ENCODE measurements around the gene TRABD2B. TPM values are rescaled to one million over a fixed set of nuclear protein-coding genes. Genes with fewer than 3 reads are reported as not detected.

TRABD2B gene
- polyA plus RNA-seq, 1 donor from 2014 or later, result not detected

DNA sequence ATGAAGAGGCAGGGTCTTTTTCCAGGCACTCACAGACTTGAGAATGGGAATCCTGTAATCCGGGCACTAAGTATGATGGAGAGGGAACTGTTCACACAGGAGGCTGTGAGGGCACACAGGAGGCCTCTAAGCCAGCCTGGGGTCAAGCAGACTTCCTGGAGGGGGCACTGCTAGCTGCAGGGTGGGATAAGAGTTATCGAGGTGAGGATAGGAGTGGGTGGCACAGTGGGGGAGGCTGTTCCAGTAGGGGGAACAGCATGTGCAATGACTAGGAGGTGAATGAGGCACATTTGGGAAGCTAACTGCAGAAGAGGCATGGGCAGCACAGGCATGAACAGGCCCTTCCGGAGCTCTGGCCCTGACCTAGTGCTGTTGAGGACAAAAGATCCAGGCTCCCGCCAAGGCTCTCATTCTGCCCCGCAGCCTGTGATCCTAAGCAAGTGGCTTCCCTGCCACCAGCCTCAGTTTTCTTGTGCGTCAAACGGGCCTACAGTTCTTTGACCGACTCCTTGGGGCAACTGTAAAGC lies 216.7 kb downstream of the TRABD2B start:
- Mint-ChIP-seq H3K4me1 (no peaks in the 10 kb centered on the region), H3K9me3 (no peaks in the 10 kb centered on the region), H3K4me3 (no peak overlapping the region), H3K36me3 (no peaks in the 10 kb centered on the region), H3K27ac (no peak overlapping the region), H3K27me3 (peaks cover 12% of the 10 kb centered on the region)

- no peaks in the 10 kb centered on the region for H3K4me1 Mint-ChIP-seq
- no peaks in the 10 kb centered on the region for H3K9me3 Mint-ChIP-seq
- no peak overlapping the region for H3K4me3 Mint-ChIP-seq
- H3K27me3 Mint-ChIP-seq, result peaks cover 12% of the 10 kb centered on the region
- no peaks in the 10 kb centered on the region for H3K36me3 Mint-ChIP-seq
- peak overlapping the region in 1 of 3 donors; percentile 29 for H3K27ac Mint-ChIP-seq
Measured at GRCh38 chr1:47779613-47780012, 217.6 kb downstream of the TRABD2B start.

- Mint-ChIP-seq H3K4me1 (no peaks in the 10 kb centered on the region), H3K36me3 (no peaks in the 10 kb centered on the region), H3K4me3 (peak overlapping the region in 1 of 4 donors; percentile 36), H3K27ac (no peak overlapping the region), H3K27me3 (peaks cover 12% of the 10 kb centered on the region), H3K9me3 (no peaks in the 10 kb centered on the region)
Measured at GRCh38 chr1:47778280-47778679, 218.9 kb downstream of the TRABD2B start.

DNA sequence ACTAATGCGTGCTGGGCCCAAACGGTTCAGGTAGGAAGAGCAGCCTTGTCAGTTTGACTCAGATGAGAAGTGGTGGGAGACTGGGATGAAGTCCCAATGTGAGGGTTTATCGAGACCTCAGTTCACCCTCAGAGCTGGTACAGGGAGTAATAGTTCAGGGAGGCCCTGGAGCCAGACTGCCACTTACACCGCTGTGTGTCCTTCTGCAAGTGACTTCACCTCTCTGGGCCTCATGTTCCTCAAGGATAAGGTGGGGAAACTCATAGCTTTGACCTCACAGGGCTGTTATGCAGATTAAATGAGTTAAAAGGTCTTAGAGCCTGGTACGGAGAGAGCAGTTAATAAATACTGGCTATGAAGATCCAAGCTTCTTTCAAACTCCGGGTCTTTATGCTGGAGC lies 219.9 kb downstream of the TRABD2B start:
- Mint-ChIP-seq H3K4me3 (no peak overlapping the region), H3K27me3 (peaks cover 12% of the 10 kb centered on the region), H3K4me1 (no peaks in the 10 kb centered on the region), H3K36me3 (no peaks in the 10 kb centered on the region), H3K27ac (no peak overlapping the region), H3K9me3 (no peaks in the 10 kb centered on the region)

- Mint-ChIP-seq H3K27ac (no peak overlapping the region), H3K4me1 (no peaks in the 10 kb centered on the region), H3K9me3 (no peaks in the 10 kb centered on the region), H3K36me3 (no peaks in the 10 kb centered on the region), H3K27me3 (peaks cover 6% of the 10 kb centered on the region), H3K4me3 (no peak overlapping the region)
Measured at GRCh38 chr1:47776667-47777131, 220.5 kb downstream of the TRABD2B start.

DNA sequence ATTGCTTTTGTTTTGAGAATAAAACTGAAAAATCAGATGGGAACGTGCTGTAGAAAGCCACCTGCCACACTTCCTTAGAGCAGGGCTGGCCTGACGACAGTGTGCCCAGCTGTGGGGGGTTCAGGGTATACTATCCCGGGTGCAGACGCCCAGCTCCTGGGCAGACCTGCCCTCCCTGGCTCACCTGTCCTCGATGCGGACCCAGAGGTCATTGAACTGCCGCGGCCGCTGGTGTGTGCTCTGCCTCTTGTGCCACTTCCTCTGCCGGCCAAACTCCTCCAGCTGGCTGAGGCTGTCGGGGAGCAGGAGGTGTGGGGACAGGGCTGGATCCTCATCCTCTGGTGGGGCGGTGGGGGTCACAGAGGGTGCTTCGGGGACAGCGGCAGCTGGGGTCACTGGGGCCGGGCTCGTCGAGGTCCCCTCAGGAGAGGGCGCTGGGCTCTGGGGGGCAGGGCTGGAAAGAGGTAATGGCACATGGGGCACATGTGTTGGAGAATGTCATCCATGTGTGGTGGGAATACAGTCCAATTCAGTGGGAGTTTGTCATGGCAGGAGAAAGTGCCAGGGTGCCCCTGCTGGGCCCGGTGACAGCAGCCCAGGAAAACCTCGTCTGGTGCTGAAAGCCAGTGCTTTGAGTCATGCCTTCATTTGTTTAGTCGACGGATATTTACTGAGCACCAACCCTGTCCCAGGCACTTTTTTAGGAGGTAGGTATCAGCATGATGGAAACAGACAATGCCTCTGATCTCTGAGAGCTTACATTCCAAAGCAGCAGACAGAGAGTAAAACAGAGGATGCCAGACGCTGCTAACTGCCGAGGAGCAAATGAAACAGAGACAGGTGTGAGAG lies 222.0 kb downstream of the TRABD2B start:
- Mint-ChIP-seq H3K27ac (no peak overlapping the region), H3K9me3 (no peaks in the 10 kb centered on the region), H3K4me1 (no peaks in the 10 kb centered on the region), H3K27me3 (peaks cover 8% of the 10 kb centered on the region), H3K4me3 (no peak overlapping the region), H3K36me3 (no peaks in the 10 kb centered on the region)

DNA sequence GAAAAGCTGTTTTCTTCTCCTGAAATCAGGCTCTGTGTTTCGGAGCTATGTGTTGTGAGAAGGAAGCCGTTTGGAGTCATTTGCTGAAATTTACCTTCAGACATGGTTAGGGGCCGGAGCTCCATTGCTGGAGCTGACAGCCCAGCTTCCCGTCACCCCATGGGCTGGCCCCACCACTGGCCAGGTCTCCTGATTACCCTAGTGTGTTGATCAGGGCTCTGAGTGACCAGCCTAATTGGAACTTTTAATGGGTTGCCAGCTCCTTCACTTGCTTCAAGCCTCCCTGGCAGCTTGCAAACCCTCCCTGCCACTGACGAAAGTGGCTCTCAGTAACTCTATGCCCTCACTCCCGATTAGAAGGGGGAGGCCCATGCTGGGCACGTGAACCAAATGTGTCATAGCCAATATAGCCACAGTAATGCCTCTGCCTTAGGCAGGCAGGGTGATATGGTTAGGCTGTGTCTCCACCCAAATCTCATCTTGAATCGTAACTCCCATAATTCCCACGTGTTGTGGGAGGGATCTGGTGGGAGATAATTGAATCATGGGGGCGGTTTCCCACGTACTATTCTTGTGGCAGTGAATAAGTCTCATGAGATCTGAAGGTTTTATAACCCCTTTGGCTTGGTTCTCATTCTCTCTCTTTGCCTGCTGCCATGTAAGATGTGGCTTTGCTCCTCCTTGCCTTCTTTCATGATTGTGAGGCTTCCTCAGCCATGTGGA lies 224.1 kb downstream of the TRABD2B start:
- Mint-ChIP-seq H3K9me3 (no peaks in the 10 kb centered on the region), H3K27ac (no peak overlapping the region), H3K4me3 (no peak overlapping the region), H3K4me1 (no peaks in the 10 kb centered on the region), H3K27me3 (peaks cover 8% of the 10 kb centered on the region), H3K36me3 (no peaks in the 10 kb centered on the region)

DNA sequence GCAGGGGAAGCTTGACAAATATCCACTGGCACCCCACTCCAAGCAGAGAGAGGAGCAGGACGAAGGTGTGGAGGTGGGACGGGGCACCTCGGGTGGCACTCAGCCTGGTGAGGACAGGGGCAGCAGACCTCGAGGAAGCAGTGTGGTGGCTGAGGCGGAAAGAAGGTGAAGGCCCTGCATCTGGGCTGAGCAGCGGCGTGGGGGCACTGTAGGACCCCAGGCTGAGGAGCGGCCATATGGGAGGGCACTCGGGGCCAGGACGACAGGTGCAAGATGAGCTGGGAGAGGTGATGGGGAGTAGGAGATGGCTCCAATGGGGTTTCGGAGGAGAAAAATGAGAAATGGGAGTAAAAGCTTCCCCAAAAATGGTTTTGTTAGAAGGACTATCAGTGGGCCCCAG lies 224.9 kb downstream of the TRABD2B start:
- Mint-ChIP-seq H3K9me3 (no peaks in the 10 kb centered on the region), H3K36me3 (no peaks in the 10 kb centered on the region), H3K4me3 (no peak overlapping the region), H3K27me3 (peaks cover 5% of the 10 kb centered on the region), H3K27ac (no peak overlapping the region), H3K4me1 (no peaks in the 10 kb centered on the region)

- H3K4me3 Mint-ChIP-seq, result peak overlapping the region in 1 of 4 donors; percentile 49
- no peak overlapping the region for H3K27ac Mint-ChIP-seq
- H3K9me3 Mint-ChIP-seq, result no peaks in the 10 kb centered on the region
- no peaks in the 10 kb centered on the region for H3K4me1 Mint-ChIP-seq
- peaks cover 1% of the 10 kb centered on the region for H3K36me3 Mint-ChIP-seq
- peaks cover 3% of the 10 kb centered on the region for H3K27me3 Mint-ChIP-seq
Measured at GRCh38 chr1:47771751-47772150, 225.4 kb downstream of the TRABD2B start.

DNA sequence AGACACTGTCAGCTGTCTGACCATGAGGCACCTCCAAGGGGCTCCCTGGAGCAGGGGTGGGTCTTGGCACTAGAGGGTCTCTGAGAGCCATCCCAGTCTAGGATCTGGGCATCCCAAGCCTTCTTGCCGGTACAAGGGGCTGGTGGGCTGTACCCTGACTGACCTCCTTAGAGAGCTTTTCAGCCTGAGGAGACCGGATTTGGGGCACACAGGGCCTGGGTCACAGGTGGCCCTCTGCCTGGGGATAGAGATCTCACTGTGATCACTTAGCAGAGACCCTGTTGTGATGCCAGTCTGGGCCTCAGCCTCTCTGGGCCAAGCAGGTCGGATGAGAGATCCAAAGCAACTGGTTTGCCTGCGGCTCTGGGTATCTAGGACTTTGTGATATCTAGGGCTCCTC lies 227.2 kb downstream of the TRABD2B start:
- peaks cover 1% of the 10 kb centered on the region for H3K36me3 Mint-ChIP-seq
- H3K9me3 Mint-ChIP-seq, result no peaks in the 10 kb centered on the region
- H3K27me3 Mint-ChIP-seq, result peaks cover 5% of the 10 kb centered on the region
- H3K27ac Mint-ChIP-seq, result no peak overlapping the region
- H3K4me3 Mint-ChIP-seq, result no peak overlapping the region
- no peaks in the 10 kb centered on the region for H3K4me1 Mint-ChIP-seq

DNA sequence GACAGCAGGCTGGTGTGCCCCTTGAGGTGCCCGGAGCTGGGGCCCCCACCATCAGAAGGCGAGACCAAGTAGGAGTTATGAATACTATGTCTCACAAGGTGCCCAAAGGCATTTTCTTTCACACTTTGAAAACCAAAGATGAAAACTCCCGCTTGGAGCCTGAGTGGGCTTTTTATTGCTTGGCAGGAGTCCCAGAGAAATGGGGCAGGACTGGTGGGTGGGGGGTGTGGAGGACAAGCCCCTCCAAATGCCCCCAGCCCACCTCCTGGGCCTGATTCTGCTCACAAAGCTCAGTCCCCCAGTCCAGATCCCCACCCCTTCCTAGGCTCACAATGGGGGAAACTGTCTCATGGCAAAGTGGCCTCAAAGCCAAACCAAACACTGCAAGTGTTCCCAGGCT lies 227.9 kb downstream of the TRABD2B start:
- peaks cover 1% of the 10 kb centered on the region for H3K36me3 Mint-ChIP-seq
- no peak overlapping the region for H3K27ac Mint-ChIP-seq
- no peak overlapping the region for H3K4me3 Mint-ChIP-seq
- no peaks in the 10 kb centered on the region for H3K9me3 Mint-ChIP-seq
- H3K4me1 Mint-ChIP-seq, result no peaks in the 10 kb centered on the region
- H3K27me3 Mint-ChIP-seq, result peaks cover 5% of the 10 kb centered on the region

GRCh38 chr1:47767741-47768100 lies 229.5 kb downstream of the TRABD2B start:
- H3K4me1 Mint-ChIP-seq, result no peaks in the 10 kb centered on the region
- no peak overlapping the region for H3K27ac Mint-ChIP-seq
- no peaks in the 10 kb centered on the region for H3K9me3 Mint-ChIP-seq
- H3K27me3 Mint-ChIP-seq, result peaks cover 5% of the 10 kb centered on the region
- H3K36me3 Mint-ChIP-seq, result peaks cover 1% of the 10 kb centered on the region
- no peak overlapping the region for H3K4me3 Mint-ChIP-seq

DNA sequence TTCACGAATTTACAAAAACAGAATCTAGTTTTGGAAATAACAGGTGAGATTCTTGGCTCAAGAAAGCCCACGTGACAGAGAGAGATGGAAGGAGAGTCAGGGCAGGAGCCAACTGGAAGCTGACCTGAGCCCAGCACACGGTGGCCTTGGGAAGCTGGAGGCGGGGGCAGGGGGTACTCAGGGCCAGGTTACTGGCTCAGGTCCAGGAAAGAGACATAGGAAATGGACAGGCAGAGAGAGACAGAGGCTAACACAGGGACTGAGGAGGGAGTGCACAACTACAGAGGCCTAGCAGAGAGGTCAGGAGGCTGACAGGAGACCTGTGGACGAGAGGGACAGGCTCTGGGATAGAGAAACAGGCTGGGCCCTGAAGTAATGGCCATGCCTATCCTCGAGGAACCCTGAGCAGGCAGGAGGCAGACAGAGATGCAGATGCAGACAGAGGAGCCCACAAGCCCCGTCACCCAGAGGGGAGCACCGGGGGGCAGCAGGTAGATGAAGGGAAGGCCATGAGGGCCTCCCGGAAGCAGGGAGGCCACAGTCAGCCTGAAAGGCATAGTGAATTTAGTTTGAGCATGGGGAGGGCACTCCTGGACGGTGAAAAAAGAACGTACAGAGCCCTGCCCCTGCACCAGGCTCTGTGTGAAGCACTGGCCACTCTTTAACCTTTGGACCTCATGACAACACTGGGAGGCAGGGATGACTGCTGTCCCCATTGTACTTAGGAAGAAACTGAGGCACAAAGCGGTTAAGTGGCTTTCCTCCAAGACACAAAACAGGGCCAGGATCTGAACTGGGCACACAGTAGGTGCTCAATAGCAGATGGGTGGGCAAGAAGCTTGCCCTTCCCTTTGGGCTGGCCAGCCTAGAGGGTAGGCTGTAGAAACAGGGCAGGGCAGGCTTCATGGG lies 230.1 kb downstream of the TRABD2B start:
- peaks cover 1% of the 10 kb centered on the region for H3K36me3 Mint-ChIP-seq
- H3K27ac Mint-ChIP-seq, result no peak overlapping the region
- no peak overlapping the region for H3K4me3 Mint-ChIP-seq
- no peaks in the 10 kb centered on the region for H3K4me1 Mint-ChIP-seq
- H3K9me3 Mint-ChIP-seq, result no peaks in the 10 kb centered on the region
- peaks cover 5% of the 10 kb centered on the region for H3K27me3 Mint-ChIP-seq

DNA sequence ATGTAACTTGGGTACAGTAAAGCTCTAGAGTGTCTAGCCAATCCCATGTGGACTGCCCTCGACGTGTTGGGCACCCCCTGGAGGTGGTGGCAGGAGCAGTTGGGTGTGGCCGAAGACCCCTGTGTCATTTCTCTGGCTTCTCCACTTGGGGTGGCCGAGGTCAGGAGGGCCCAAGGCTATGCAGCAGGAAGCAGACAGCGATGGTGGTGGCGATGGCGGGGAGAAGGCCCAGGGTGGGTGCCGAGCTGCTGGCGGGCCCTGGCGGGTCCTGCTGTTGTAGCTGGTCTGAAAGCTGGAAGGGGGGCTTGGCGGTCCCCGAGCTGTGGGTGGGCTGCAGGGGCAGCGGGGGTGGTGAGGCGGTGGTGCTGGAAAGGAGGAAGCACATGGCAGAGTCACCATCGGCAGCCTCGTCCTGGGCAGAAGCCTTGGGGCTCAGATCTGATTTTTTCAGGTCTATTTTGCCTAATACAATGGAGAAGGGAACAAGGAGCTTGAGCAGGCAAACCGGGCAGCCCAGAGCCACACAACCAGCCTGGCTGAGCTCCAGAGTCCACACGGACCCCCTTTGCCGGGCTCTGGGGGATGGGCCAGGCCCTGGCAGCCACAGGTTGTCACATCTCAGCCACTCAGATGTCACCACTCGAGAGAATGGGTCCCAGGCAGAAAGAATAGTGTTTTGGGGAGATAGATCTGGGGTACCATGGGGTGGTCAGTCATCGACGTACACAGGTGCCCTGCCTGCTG lies 231.3 kb downstream of the TRABD2B start:
- no peaks in the 10 kb centered on the region for H3K4me1 Mint-ChIP-seq
- H3K27me3 Mint-ChIP-seq, result peaks cover 11% of the 10 kb centered on the region
- no peaks in the 10 kb centered on the region for H3K9me3 Mint-ChIP-seq
- peaks cover 1% of the 10 kb centered on the region for H3K36me3 Mint-ChIP-seq
- H3K4me3 Mint-ChIP-seq, result no peak overlapping the region
- H3K27ac Mint-ChIP-seq, result no peak overlapping the region

Measured in IgD-negative memory B cell (primary cell).